SKM-1 (cell line): Measurements from ENCODE around the gene ASIC3.

Experiments
- DNase-seq: peaks from one replicate; lab custom pipeline; 2025; ENCODE audit not compliant: unreplicated experiment; lab: John Stamatoyannopoulos, UW

Gene ASIC3

GRCh38 chr7:151085329-151085690 lies 37.0 kb downstream of the ASIC3 start:
- DNase-seq: no peak

DNA sequence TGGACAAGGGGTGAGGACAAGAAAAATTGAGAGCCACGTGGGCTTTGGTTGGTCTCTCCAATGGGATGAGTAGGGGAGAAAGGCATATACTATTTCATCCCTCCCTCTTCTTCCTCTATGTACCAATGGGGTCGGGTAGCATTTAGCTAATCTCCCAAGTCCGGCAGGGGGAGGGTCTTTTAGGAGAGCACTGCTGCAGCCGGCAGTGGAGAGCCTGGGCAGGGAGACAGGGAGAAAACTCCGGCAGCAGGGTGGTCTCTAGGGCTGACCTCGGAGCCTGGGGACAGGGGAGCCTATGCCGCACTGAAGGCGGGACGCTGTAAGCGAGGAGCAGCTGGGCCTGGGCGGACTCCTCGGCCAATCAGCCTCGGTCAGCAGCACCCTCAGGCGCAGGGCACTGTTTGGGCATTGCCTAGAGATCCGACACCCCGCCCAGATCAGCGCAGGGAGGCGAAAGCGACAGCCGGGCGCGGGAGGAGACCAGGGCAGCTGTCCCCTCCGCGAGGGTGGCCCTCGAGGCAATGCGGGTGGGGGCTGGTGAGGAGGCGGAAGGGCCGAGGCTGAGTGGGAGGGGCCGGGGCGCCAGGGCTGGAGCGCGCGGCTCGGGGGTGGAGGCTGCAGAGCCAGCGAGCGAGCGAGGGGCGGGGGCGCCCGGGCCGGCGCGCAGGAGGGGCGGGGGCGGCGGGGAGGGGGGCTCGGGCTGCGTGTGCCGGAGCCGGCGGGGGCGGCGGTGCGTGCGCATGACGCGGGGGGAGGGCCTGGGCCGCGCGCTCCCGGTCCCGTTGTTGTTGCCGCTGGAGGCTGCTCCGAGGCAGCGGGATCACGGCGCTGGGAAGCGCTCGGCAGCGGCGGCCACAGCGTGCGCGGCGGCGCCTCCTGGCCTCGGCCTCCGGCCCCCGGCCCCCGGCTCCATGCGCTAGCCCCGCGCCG lies 37.6 kb downstream of the ASIC3 start, which contains the start of gene AGAP3:
TSS of gene AGAP3 (plus strand) at position 785 of the 930 bp plus-strand sequence. CDS start 267 bp downstream, outside the sequence.
- no peak for DNase-seq

DNA sequence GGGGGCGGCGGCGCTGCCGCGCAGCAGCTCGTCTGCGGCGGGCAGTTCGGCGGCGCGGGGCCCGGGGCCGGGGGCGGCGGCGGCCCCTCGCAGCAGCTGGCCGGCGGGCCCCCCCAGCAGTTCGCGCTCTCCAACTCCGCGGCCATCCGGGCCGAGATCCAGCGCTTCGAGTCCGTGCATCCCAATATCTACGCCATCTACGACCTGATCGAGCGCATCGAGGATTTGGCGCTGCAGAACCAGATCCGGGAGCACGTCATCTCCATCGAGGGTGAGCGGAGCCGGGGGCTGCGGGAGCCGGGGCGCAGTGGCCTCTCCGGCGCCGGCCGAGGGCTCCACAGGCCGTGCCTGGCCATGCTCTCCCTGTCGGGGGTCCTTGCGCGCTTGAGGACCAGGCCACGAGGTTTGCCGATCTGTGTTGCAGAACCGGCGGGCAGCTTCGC lies 38.5 kb downstream of the ASIC3 start:
- DNase-seq: no peak

DNA sequence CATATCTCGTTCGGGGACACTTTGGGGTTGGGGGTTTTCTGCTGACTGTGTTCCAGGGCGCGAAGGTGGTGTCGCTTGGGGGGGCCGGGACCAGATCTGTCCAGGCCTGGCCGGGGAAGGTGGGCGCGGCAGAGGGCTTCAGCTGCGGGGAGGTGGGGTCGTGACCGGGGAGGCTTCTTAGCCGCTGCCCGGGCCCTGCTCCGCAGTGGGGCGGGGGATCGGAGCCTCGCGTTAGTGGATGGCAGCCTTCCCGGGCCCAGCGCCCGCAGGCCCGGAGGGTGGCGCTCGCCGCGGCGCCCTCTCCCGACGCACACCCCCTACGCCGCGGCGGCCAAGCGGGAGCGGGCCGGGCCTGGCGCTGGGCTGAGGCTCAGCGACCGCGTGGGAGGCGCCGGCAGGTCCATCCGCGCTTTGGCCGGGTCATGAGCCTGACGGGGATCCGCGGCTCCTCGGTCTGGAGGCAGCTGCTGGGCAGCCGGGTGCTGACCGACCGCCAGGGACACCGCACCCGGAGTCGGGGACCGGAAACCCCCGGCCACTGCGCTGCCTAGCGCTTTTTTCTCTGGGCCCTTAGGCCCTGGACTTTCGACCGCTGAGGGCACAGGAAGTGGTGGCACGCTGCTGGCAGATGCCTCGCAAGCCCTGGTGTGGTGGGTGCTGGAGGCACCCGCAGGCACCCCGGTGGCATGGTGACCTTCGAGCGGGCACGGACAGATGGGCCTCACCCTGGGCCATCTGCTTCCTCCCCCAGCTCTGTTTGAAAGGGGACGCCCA lies 39.1 kb downstream of the ASIC3 start:
- DNase-seq: no peak

DNA sequence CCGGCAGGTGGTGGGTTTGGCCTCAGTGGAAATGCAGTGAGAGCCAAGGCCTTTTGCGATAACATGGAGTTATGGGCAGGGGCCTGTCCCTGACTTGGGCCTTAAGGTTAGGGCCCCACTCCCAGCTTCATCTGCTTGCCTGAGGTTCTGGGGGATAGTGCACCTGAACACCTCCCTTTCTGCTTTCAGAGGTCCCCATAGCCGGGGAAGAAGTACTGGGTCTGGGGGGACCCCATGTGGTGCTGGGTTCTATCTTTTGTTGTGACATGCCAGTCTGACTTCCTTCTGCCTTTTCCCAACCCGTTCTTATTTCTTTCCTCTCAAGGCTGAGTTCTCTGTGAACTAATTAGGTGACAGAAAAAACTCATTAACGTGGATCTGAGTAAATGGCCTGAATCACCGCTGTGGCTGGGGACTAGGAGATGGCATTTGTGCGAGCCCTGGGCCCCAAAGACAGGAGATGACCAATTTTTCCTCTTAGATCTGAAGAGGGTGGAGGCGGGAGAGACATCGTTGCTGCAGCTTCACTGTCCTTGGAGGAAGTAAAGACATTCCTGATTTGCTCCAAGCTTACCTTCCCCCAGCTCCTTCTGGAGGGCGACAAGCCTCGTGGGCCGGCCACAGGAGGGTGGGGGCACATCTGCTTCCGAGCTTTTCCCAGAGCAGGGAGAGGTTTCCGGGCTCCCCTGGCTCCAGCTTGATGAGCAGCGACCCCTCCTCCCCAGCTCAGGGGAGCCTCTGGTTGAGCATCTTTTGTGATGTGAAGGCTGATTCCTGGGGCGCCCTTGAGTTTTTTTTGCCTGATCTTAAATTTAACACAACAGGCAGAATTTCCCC lies 39.9 kb downstream of the ASIC3 start:
- no peak for DNase-seq

DNA sequence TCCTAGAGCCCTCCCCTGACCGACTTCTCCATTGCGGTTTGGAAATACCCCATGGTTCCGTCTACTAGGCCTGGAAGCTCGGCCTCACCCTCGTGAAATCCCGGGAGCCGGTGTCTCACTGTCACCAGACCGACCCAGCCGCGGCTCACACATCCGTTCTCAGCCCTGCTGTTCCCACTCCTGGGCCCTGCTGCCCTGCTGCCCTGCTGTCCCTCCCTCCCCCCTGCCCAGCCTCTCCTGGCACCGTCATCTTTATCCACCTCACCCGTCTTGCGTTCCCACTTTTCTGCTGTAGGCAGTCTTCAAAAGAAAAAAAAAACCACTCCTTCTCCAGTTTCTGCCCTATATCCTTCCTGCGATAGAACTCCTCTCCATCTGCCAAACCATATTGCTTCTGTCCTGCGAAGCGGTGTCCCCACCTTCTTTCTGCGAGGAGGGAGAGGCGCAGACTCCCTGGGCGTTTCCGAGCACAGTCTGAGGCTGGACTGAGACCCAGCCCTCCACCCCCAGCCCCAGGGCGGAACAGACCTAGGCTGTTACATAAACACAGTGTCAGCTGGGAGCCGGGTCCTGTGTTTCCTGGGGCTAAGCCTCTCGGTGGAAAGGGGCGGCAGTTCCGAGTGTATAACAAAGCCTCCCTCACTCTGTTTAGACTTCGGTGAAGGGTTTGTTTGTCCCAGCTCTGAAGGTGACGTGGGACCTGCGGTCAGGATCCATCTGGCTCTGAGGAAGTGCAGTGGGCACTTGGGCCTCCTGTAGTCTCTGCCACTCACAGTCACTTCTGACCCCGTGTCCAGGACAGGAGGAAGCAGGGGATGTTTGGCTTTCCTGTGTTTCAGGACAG lies 40.7 kb downstream of the ASIC3 start:
- DNase-seq: no peak

DNA sequence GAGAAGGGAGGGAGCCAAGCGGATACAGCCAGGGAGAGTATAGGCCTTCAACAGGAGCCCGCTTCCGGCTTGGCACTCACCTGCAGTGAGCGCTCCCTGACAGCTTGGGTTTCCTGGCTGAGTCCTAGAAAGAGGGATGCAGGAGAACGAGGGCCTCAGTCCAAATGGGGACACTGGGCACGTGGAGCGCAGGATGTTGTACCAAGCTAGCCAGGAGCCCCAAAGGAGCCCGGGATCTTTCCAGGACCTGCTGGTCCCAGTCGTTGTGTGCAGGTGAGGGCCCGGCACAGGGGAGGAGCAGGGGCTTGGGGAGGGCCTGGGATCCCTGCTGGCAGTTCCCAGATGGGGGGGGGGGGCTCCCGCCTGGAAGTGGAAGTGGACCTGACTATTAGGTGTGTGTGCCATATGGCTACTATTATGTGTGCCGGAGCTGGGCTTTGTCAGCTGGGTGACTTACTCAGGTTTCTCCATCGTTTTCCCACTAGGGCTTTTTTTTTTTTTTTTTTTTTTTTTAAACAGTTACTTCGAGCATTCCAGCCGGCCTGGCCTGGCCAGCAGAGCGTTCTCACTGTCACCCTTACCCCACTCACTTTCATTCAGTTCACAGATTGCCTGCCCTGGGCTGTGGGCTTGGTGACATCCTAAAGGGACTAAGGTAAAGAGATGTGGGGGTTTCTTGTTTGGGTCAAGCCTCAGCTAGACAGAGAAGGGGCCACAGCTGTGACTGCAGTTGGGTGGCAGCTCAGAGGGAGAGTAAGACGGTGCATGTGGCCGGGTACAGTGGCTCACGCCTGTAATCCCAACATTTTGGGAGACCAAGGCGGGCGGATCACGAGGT lies 41.8 kb downstream of the ASIC3 start:
- DNase-seq: no peak

GRCh38 chr7:151091003-151091402 lies 42.7 kb downstream of the ASIC3 start:
- DNase-seq: no peak

- no peak for DNase-seq
Observed at GRCh38 chr7:151091431-151091830, 43.1 kb downstream of the ASIC3 start.

DNA sequence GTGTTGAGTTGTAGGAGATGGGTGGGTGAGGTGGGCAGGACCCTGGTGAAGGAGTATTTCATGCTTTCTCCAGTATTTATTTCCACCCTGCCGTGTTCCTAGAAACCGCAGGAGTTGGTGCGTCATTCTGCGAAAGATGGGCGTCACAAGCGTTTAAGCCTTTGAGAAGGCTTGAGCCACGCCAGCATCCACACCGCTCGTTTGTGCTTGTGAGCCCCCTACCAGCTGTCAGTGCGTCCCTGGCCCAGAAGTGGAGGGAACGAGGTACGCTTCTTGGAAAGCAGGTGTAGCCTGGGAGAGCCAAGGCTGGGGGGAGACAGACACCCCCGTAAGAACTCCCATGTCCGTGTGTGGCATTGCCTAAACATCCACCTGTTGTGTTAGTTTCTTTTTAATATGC lies 43.7 kb downstream of the ASIC3 start:
- DNase-seq: no peak

DNA sequence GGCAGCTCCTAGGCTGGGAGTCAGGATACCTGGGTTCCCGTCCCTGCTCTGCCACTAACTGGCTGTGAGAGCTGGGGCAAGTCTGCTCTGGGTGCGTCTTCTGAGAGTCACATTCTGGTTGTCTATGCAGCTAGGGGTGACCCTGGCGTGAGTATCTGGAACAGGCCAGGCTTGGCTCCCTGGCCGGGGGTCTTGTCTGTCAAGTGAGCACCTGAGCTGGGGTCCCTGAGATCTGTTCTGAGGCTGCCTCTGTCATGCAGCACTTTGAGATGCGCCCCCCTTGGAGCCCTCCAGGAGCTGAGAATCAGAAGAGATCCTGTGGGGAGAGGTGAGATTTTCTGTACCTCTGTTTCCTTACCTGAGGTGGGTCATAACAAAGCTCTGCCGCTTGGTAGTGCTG lies 45.4 kb downstream of the ASIC3 start:
- DNase-seq: no peak

DNA sequence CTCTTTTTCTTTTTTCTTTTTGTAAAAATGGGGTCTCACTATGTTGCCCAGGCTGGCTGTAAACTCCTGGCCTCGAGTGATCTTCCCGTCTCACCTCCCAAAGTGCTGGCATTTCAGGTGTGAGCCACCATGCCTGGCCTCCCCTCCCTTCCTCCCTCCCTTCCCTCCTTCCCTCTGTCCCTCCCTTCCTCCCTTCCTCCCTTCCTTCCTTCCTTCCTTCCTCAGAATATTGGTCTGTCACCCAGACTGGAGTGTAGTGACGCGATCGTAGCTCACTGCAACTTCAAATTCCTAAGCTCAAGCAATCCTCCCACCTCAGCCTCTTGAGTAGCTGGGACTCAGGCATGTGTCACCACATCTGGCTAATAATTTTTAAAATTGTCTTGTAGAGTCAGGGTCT lies 46.3 kb downstream of the ASIC3 start:
- DNase-seq: no peak

DNA sequence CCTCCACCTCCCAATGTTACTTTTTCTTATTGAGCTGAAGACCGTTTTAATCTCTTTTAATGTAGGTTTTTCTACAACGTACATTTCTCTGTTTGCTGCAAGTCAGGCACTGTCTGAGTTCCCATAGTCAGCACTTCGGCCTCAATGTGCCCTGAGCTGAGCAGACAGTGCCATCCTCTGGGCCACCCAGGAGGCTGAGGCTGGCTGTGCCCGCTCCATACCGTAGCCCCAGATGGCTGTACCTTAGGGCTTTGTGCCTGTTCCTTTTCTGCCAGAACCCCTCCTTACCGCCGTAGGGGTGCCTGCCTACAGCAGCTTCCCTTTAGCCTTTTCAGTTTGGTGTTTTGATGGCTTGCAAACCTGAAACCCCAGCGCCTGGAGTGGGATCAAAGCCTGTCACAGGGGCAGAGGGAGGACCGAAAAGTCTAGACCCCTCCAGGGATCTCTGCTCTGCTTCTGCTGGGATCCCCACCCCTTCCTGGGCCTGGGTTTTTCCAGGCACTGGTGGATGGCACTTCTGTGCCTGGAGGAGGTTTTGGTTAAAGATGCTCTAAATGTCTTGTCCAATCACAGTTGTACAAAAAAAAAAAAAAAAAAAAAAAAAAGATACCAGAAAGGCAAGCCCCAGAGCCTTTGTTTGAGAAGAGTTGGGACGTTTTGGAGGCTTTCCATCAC lies 46.9 kb downstream of the ASIC3 start:
- DNase-seq: no peak

DNA sequence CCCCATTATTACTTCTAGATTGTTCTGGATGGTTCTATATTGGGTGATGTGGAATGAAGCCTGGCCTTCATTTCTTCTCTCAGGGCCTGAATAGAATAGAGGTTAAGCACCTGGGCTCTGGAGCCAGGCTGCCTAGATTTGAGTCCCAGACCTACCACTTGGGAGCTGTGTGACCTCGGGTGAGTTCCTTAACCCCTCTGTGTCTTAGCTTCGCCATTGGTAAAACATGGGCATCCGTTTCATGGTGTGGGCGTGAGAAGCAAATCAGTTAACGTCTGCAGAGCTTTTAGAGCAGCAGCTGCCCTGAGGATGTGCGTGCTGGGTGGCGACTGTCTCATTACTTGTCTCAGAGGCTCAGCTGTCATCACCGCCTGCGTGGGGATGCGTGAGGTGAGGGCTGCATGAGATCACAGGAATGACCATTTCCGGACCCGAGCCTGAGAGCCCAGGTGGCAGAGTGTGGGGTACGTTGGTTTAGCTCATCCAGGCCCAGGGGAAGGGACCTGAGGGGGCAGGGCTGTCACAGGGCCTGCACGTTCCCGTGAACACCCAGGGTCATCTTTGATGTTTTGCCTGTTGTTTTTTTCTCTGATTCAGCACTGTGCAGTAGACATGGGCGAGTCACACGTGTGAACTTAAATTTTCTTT lies 47.6 kb downstream of the ASIC3 start:
- no peak for DNase-seq

DNA sequence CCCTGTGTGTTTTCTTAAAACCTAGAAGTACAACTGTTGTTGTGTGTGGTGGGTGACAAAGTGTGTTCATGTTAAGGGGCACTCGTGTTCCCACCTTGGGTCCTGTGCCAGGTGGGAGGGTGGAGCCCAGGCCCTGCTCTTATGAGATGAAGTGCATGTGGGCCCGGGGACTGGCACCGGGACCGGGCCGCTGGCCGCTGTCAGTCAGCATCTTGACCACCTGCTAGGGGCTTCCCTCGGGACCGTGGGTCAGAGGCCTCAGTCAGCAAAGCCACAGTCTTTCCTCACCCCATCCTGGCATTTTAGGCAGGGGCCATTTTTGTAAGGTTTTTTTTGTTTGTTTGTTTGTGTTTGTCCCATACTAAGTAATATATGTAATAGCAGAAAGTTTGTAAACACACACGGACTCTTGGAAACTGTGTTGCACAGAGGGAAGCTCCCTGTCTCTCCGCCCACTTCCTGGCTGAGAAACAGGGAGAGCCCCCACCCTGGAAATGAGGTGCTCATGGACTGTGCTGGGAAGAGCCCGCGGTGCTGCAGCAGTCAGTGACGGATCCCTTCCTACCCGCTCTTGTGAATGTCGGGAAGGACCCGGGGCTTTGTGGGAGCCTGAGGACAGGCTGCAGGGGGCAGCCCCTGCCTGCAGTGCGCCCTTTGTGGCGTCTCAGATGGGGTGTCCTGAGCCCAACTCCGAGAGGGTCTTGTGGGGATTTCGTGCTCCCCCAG lies 51.3 kb downstream of the ASIC3 start:
- no peak for DNase-seq

DNA sequence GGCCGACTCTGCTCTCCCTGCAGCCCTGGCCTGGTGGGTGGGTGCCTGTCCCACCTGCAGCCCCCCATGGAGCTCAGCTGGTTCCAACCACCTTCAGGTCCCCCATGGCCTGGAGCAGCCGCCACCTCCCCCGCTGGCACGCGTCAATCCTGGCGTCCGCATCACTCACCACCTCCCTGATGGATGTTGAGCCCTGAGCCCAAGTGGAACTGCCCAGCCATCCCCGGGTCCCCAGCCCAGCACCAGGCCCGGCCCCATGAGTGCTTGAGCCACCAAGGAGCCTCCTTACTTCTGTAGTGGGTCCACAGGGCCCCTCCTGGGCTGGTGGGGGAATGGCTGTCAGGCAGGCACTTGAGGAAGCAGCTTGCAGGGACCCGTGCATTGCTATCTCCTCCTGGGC lies 52.6 kb downstream of the ASIC3 start:
- no peak for DNase-seq

GRCh38 chr7:151101621-151102396 lies 53.5 kb downstream of the ASIC3 start:
- DNase-seq: no peak
